Osteocyte (in vitro differentiated cells): ENCODE measurements around the gene ARL10. TPM values are rescaled to one million over a fixed set of nuclear protein-coding genes. Genes with fewer than 3 reads are reported as not detected.
A peak's percentile ranks its signal among the peaks of the same experiment; 100 is the strongest.
"Not testable (repeated sequence)": the region's sequence is repeated elsewhere in the genome, so short reads cannot be mapped to it uniquely, and the experiment has no call there.

Experiments
- DNase-seq: peaks from one replicate; pipeline ENCODE4 v3.0.0; 2021; ENCODE audit warnings: mixed read lengths; ENCODE audit not compliant: unreplicated experiment; ENCODE audit errors: extremely low spot score
- H3K27ac Mint-ChIP-seq: one replicate; pipeline ENCODE4 v1.8.0; 2021; ENCODE audit warnings: mild to moderate bottlenecking, mixed read lengths; ENCODE audit not compliant: unreplicated experiment
- H3K27me3 Mint-ChIP-seq: one replicate; pipeline ENCODE4 v1.8.0; 2021; ENCODE audit warnings: mixed read lengths; ENCODE audit not compliant: unreplicated experiment
- H3K36me3 Mint-ChIP-seq: one replicate; pipeline ENCODE4 v1.8.0; 2021; ENCODE audit warnings: mixed read lengths; ENCODE audit not compliant: unreplicated experiment
- H3K4me1 Mint-ChIP-seq: one replicate; pipeline ENCODE4 v1.8.0; 2021; ENCODE audit warnings: mixed read lengths; ENCODE audit not compliant: unreplicated experiment
- H3K4me3 Mint-ChIP-seq: one replicate; pipeline ENCODE4 v1.8.0; 2021; ENCODE audit warnings: mild to moderate bottlenecking, moderate library complexity, mixed read lengths; ENCODE audit not compliant: unreplicated experiment
- H3K9me3 Mint-ChIP-seq: one replicate; pipeline ENCODE4 v1.8.0; 2021; ENCODE audit warnings: mixed read lengths; ENCODE audit not compliant: unreplicated experiment
- total RNA-seq: library from RNA; stranded (reverse); gene quantifications from 2 replicates; pipeline ENCODE4 v1.2.1, GENCODE V29; 2021
- TF ChIP-seq, protein P1 (sequence below): fragments of 200-600 bp; sonication (generic); IDR thresholded peaks from 2 replicates; pipeline ENCODE4 v1.5.0; 2021; ENCODE audit warnings: antibody characterized with exemption, mild to moderate bottlenecking, moderate library complexity

Gene ARL10
- total RNA-seq, 1 donor from 2014 or later, result 25.9 TPM

DNA sequence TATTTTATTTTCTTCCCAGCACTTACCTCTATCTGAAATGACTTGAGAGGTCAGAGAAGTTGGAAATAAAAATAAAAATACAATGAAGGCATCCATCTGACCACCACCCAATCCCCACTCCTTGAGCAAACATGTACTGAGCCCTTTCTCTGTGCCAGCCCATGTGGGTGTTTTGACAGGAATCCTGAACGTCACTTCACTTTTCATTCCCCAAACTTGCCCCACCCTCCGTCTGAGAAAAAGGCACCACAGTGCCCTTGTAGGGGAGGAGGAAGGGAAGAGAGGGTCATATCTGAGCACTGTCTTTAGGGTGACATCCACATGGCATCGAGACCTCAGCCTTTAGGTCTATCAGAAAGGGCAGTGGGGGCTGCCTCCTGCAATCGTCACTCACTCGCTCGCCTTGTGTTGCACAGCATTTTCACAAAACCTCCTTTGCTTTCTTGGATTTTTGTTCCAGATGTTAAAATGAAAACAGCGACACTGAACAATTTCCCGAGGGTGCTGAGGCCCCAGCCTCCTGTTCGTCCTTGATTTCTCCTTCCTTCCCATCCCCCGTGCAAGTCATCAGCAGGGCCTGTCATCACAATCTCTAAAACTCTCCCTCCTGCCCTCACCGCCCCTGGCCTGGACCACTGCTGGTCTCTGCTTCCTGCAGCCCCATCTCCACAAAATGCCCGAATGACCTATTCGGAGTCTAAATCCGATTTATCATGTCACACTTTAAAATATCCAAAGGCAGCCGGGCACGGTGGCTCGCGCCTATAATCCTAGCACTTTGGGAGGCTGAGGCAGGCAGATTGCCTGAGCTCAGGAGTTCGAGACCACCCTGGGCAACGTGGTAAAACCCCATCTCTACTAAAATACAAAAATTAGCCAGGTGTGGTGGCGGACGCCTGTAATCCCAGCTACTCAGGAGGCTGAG, 36.3 kb downstream of the ARL10 start:
- DNase-seq, result no peak
- no peak overlapping the region for H3K4me3 Mint-ChIP-seq

DNA sequence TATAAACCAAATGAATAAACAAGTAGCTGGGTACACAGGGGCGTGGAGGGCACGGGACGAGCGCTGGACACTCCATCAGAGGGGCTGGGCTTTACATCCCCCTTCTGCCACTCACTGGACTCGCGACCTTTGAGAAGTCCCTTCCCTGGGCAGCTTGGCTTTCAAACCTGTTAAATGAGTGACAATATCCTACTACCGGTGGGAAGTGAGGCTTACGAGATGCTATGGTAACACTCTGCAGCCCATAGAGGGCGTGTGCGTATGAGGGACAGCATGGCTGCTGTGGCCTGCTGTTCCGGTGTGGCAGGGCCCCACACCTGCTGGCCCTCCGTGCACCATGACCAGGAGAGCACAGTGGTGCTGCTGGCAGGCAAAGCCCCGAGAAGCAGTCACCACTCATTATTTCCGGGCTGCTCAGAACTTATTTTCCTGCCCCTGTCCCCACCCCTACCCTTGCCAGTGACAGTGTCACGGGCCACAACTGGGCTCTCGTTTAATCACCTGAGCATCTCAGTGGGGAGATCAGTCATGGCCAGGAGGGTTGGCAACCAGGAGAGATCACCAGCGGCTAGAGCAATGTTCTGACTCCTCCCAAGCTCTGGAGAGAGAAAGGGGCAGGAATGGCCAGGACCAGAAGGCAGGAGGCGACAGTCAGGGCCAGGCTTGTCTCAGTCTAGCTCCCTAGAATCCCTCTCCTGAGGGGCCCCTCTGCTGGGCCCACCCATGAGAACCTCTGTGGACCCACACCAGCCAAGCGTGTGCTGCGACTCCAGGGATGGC, 40.6 kb downstream of the ARL10 start:
- H3K4me3 Mint-ChIP-seq, result no peak overlapping the region
- H3K27me3 Mint-ChIP-seq, result no peaks in the 10 kb centered on the region
- H3K36me3 Mint-ChIP-seq, result peaks cover 20% of the 10 kb centered on the region
- DNase-seq, result no peak
- H3K27ac Mint-ChIP-seq, result no peak overlapping the region
- TF ChIP-seq, protein P1, sequence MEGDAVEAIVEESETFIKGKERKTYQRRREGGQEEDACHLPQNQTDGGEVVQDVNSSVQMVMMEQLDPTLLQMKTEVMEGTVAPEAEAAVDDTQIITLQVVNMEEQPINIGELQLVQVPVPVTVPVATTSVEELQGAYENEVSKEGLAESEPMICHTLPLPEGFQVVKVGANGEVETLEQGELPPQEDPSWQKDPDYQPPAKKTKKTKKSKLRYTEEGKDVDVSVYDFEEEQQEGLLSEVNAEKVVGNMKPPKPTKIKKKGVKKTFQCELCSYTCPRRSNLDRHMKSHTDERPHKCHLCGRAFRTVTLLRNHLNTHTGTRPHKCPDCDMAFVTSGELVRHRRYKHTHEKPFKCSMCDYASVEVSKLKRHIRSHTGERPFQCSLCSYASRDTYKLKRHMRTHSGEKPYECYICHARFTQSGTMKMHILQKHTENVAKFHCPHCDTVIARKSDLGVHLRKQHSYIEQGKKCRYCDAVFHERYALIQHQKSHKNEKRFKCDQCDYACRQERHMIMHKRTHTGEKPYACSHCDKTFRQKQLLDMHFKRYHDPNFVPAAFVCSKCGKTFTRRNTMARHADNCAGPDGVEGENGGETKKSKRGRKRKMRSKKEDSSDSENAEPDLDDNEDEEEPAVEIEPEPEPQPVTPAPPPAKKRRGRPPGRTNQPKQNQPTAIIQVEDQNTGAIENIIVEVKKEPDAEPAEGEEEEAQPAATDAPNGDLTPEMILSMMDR, result no peak
- peaks cover 20% of the 10 kb centered on the region for H3K4me1 Mint-ChIP-seq
- H3K9me3 Mint-ChIP-seq, result no peaks in the 10 kb centered on the region

More for the DNA sequence above, 36.3 kb downstream of the ARL10 start:
- no peak overlapping the region for H3K27ac Mint-ChIP-seq
- no peaks in the 10 kb centered on the region for H3K27me3 Mint-ChIP-seq
- H3K36me3 Mint-ChIP-seq, result peaks cover 14% of the 10 kb centered on the region
- H3K9me3 Mint-ChIP-seq, result no peaks in the 10 kb centered on the region
- TF ChIP-seq, protein P1, result no peak
- H3K4me1 Mint-ChIP-seq, result peaks cover 17% of the 10 kb centered on the region

DNA sequence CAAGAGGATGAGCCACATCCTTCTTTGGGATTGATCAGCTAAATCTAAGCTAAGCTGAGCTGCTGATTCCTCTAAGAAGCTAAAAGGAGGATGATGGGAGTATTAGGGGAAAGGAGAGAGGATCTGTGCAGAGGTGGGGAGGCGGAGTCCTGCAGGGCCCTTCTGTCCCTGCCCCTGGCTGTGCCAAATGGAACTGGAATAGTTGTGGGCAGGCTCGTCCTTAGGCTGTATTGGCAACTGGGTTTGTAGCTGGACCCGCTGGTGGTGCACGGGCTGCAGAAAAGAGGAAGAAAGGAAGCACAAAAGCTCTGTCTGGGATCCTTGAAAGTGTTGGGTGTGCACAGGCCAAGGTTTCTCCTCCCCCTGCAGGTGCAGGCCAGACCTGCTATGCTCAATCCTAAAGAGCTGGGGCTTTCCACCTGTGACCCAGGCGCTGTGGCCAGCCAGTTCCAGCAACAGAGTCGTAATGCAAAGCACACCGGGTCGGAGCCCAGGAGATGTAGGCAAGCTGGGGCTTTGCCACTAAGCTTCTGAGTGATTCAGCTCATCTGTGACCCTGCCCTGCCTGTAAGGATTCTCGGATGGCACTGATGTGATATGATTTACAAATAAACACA, 41.3 kb downstream of the ARL10 start:
- Mint-ChIP-seq H3K27me3 (no peaks in the 10 kb centered on the region), H3K27ac (no peak overlapping the region), H3K4me3 (no peak overlapping the region), H3K9me3 (no peaks in the 10 kb centered on the region), H3K36me3 (peaks cover 20% of the 10 kb centered on the region), H3K4me1 (peaks cover 21% of the 10 kb centered on the region)
- DNase-seq, result no peak
- TF ChIP-seq, protein P1, result no peak

DNA sequence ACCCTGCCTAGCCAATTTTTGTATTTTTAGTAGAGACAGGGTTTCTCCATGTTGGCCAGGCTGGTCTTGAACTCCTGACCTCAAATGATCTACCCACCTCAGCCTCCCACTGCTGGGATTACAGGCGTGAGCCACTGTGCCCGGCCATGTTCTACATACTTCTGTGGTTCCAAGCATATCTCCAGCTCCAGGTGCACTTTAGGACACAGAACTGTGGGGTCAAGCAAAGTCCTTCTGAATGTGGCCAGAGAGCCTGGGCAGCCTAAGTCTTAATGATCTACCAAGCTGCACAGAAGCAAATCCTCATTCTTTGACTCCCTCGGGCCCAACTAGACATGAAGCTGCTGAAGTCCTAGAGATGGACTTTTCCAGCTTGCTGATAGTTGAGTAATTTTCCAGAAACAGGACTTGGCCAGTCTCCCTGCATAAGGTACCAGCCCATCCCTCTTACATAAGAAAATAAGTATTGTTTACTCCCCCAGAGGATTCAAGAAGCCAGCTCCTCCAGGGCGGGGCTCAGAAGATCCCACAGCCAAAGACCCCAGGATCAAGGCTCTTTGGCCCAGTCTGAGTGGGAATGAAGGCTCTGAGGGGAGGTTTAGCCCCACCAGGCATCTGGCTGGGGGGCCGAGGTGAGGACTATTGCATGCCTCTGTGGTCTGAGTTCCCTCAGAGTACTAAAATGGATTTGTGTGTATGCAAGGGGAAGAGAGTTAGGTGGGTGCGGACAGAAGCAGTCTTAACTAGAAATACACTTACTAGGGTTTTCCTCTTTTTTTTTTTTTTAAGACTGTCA, 42.4 kb downstream of the ARL10 start:
- no peaks in the 10 kb centered on the region for H3K27me3 Mint-ChIP-seq
- H3K36me3 Mint-ChIP-seq, result peaks cover 20% of the 10 kb centered on the region
- H3K4me3 Mint-ChIP-seq, result no peak overlapping the region
- no peak for DNase-seq
- TF ChIP-seq, protein P1, result no peak
- peak overlapping the region; percentile 52 for H3K27ac Mint-ChIP-seq
- H3K9me3 Mint-ChIP-seq, result no peaks in the 10 kb centered on the region
- peaks cover 23% of the 10 kb centered on the region for H3K4me1 Mint-ChIP-seq

DNA sequence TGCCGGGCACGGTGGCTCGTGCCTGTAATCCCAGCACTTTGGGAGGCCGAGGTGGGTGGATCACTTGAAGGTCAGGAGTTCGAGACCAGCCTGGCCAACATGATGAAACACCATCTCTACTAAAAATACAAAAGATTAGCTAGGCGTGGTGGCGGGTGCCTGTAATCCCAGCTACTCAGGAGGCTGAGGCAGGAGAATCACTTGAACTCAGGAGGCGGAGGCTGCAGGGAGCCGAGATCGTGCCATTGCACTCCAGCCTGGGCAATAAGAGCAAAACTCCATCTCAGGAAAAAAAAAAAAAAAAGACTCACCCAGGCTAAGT, 42.9 kb downstream of the ARL10 start:
- DNase-seq, H3K9me3 Mint-ChIP-seq, H3K27me3 Mint-ChIP-seq, H3K4me3 Mint-ChIP-seq, H3K27ac Mint-ChIP-seq: not testable (repeated sequence)
- Mint-ChIP-seq H3K36me3 (peaks cover 20% of the 10 kb centered on the region), H3K4me1 (peaks cover 27% of the 10 kb centered on the region)
